Neural crest cell (in vitro differentiated cells): ENCODE measurements around the gene GPS2. TPM values are rescaled to one million over a fixed set of nuclear protein-coding genes. Genes with fewer than 3 reads are reported as not detected.
A peak's percentile ranks its signal among the peaks of the same experiment; 100 is the strongest.

ENCODE experiments used
- DNase-seq: peaks from one replicate; pipeline ENCODE4 v3.0.0; 2021; ENCODE audit warnings: low read depth, mixed read lengths, low spot score
- H3K27ac Mint-ChIP-seq: one replicate; pipeline ENCODE4 v1.8.0; 2021; ENCODE audit warnings: mild to moderate bottlenecking, mixed read lengths; ENCODE audit not compliant: unreplicated experiment
- H3K27me3 Mint-ChIP-seq: 2 replicates; pipeline ENCODE4 v1.8.0; 2021; ENCODE audit warnings: low read depth, mild to moderate bottlenecking, mixed read lengths
- H3K36me3 Mint-ChIP-seq: 2 replicates; pipeline ENCODE4 v1.8.0; 2021; ENCODE audit warnings: low read depth, mild to moderate bottlenecking, mixed read lengths
- H3K4me1 Mint-ChIP-seq: 2 replicates; pipeline ENCODE4 v1.8.0; 2021; ENCODE audit warnings: mixed read lengths
- H3K4me3 Mint-ChIP-seq: one replicate; pipeline ENCODE4 v1.8.0; 2021; ENCODE audit warnings: mild to moderate bottlenecking, mixed read lengths
- H3K9me3 Mint-ChIP-seq: 2 replicates; pipeline ENCODE4 v1.8.0; 2021; ENCODE audit warnings: mixed read lengths
- total RNA-seq: library from RNA; stranded (reverse); gene quantifications from 2 replicates; pipeline ENCODE4 v1.2.1, GENCODE V29; 2021
- TF ChIP-seq, protein P1 (sequence below): fragments of 200-600 bp; sonication (generic); conservative IDR thresholded peaks from 2 replicates; pipeline ENCODE4 v1.5.0; 2021; ENCODE audit warnings: antibody characterized with exemption, mild to moderate bottlenecking

GPS2 gene
- total RNA-seq, 1 donor from 2014 or later, result 84.2 TPM

GRCh38 chr17:7329997-7330637, 15.0 kb upstream of the GPS2 start:
- peak; percentile 74 for DNase-seq
- peak overlapping the region; percentile 91 for H3K4me3 Mint-ChIP-seq
- H3K9me3 Mint-ChIP-seq, result no peaks in the 10 kb centered on the region
- peak overlapping the region; percentile 99 for H3K27ac Mint-ChIP-seq
- peaks cover 22% of the 10 kb centered on the region for H3K4me1 Mint-ChIP-seq
- TF ChIP-seq, protein P1, sequence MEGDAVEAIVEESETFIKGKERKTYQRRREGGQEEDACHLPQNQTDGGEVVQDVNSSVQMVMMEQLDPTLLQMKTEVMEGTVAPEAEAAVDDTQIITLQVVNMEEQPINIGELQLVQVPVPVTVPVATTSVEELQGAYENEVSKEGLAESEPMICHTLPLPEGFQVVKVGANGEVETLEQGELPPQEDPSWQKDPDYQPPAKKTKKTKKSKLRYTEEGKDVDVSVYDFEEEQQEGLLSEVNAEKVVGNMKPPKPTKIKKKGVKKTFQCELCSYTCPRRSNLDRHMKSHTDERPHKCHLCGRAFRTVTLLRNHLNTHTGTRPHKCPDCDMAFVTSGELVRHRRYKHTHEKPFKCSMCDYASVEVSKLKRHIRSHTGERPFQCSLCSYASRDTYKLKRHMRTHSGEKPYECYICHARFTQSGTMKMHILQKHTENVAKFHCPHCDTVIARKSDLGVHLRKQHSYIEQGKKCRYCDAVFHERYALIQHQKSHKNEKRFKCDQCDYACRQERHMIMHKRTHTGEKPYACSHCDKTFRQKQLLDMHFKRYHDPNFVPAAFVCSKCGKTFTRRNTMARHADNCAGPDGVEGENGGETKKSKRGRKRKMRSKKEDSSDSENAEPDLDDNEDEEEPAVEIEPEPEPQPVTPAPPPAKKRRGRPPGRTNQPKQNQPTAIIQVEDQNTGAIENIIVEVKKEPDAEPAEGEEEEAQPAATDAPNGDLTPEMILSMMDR, result no peak
- H3K27me3 Mint-ChIP-seq, result no peaks in the 10 kb centered on the region
- H3K36me3 Mint-ChIP-seq, result no peaks in the 10 kb centered on the region

GRCh38 chr17:7329374-7329996, 14.3 kb upstream of the GPS2 start:
- H3K4me1 Mint-ChIP-seq, result peaks cover 22% of the 10 kb centered on the region
- DNase-seq, result peak; percentile 95
- H3K9me3 Mint-ChIP-seq, result no peaks in the 10 kb centered on the region
- no peaks in the 10 kb centered on the region for H3K36me3 Mint-ChIP-seq
- TF ChIP-seq, protein P1, result peak; percentile 15
- no peaks in the 10 kb centered on the region for H3K27me3 Mint-ChIP-seq
- peak overlapping the region; percentile 99 for H3K27ac Mint-ChIP-seq
- peak overlapping the region; percentile 91 for H3K4me3 Mint-ChIP-seq

- peaks cover 22% of the 10 kb centered on the region for H3K4me1 Mint-ChIP-seq
- TF ChIP-seq, protein P1, result no peak
- H3K9me3 Mint-ChIP-seq, result no peaks in the 10 kb centered on the region
- H3K27me3 Mint-ChIP-seq, result no peaks in the 10 kb centered on the region
- DNase-seq, result peak; percentile 37
- peak within 1 kb of the TSS; percentile 99 for H3K27ac Mint-ChIP-seq
- H3K4me3 Mint-ChIP-seq, result peak within 1 kb of the TSS; percentile 93
- H3K36me3 Mint-ChIP-seq, result no peaks in the 10 kb centered on the region
Observed at GRCh38 chr17:7328840-7329373, 13.7 kb upstream of the GPS2 start, which contains the start of gene NEURL4. NEURL4 (minus strand) TSS chr17:7329335; CDS start chr17:7329312, 23 bp downstream.

DNA sequence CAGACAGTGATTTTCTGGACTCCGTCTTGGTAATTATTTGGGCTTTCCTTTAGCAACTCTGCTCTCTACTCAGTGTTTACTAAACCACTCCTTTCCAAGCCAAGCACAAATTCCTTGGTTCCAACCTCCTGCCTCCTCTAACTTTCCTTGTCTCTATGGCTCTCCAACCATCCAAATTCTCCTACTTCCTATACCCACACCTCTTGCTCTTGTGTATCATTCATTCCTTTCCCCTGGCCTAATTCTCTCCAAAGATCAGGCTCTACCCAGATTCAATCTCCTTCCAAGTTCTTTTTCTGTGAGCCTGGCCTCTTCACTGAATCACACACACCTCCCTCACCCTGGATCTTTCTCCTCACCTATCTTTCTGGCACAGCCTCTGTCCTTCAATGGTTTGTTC, 12.8 kb upstream of the GPS2 start:
- Mint-ChIP-seq H3K4me3 (peak overlapping the region; percentile 93), H3K4me1 (peaks cover 22% of the 10 kb centered on the region), H3K27ac (peak overlapping the region; percentile 58), H3K36me3 (no peaks in the 10 kb centered on the region), H3K9me3 (no peaks in the 10 kb centered on the region), H3K27me3 (no peaks in the 10 kb centered on the region)
- DNase-seq, result no peak
- TF ChIP-seq, protein P1, result no peak

DNA sequence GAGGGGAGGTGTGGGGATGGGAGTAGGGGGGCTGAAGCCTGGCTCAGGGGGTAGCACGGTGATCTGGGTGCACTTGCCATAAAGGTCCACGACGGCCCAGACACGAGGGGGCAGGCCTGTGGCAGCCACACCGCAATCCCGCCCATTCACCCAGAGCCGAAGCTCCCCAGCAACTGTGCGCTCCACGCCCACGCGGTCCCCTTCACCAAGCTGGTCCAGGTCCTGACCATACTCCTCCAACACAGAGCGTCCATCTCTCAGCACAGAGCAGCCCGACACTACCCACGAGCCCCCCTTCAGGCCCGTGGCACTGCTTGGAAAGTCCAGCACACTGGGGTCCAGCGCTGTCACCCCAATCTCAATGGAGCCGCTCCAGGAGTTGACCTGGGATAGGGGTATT, 12.3 kb upstream of the GPS2 start:
- TF ChIP-seq, protein P1, result no peak
- peak overlapping the region; percentile 31 for H3K4me3 Mint-ChIP-seq
- H3K9me3 Mint-ChIP-seq, result no peaks in the 10 kb centered on the region
- peaks cover 22% of the 10 kb centered on the region for H3K4me1 Mint-ChIP-seq
- H3K36me3 Mint-ChIP-seq, result no peaks in the 10 kb centered on the region
- DNase-seq, result no peak
- no peak overlapping the region for H3K27ac Mint-ChIP-seq
- no peaks in the 10 kb centered on the region for H3K27me3 Mint-ChIP-seq
